Muscle of back (tissue), 11 donors: ENCODE data around the gene ITGA11. TPM values are rescaled to one million over a fixed set of nuclear protein-coding genes. Genes with fewer than 3 reads are reported as not detected.
A peak's percentile ranks its signal among the peaks of the same experiment; 100 is the strongest.

Experiments
- DNase-seq, 3 donors: peaks; one replicate each; pipeline versions ENCODE4 v3.0.0 to v3.0.0-alpha.2; 2013
- polyA plus RNA-seq, 10 donors: library from polyadenylated mRNA; unstranded; fragments of 120-200 nt; gene quantifications; one replicate each; pipeline ENCODE4 v1.2.1, GENCODE V29; 2013; ENCODE audit not compliant: insufficient read length in 10 of 10

The ITGA11 gene
- polyA plus RNA-seq, 10 donors = 2.2 to 10.9 (median 5.7) TPM

DNA sequence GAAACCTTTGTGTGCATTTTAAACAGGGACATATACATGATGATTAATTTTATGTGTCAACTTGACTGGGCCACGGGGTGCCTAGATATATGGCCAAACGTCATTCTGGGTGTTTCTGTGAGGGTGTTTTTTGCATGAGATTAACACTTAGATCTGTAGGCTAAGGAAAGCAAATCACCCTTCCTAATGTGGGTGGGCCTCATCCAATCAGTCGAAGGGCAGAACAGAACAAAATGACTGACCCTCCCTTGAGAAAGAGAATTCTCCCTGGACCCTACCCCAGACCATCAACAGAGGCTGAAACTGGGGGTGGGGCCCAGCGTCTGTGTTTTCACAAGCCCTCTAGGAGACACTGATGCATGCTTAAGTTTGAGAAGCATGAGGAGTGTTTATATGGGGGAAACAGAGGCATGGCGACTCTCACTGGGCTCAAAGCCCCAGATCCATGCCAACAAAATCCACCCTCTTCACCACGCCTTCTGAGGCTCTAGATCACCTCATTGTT, 56.2 kb downstream of the ITGA11 start:
- DNase-seq = no peak

GRCh38 chr15:68375191-68375631, 56.8 kb downstream of the ITGA11 start:
- no peak for DNase-seq

- DNase-seq = no peak
These were observed 57.7 kb downstream of the ITGA11 start for GRCh38 chr15:68374168-68374745.

- DNase-seq = no peak
These were observed 58.9 kb downstream of the ITGA11 start for GRCh38 chr15:68373028-68373427.

DNA sequence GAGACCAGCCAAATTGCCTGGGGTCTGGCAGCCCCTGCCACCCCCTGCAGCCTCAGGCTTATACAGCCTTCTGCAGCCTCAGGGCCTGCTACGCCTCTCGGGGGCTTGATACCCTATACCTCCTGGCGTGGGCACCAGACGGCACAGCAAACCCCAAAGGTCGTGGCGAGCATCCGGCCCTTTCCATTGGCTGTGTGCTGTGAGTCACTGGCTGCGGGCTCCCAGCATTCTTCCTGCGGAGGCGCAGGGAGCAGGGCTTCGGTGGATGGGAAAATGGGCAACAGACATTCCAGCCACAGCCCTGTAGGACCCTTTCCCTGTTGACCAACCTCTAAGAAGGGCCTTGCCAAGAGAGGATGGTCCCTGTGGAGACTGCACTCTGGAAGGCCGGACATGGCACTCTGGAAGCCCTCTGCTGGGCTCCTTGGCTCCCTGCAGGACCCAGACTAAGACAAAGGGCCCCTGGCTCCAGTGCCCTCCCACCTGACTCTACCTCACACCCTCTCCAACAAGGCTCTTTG, 59.6 kb downstream of the ITGA11 start:
- DNase-seq = no peak

GRCh38 chr15:68371851-68372250, 60.1 kb downstream of the ITGA11 start:
- DNase-seq = no peak

- no peak for DNase-seq
These were observed 60.8 kb downstream of the ITGA11 start for GRCh38 chr15:68371160-68371559.

- DNase-seq = no peak
These were observed 61.2 kb downstream of the ITGA11 start for GRCh38 chr15:68370768-68371151.

- DNase-seq = no peak
These were observed 61.8 kb downstream of the ITGA11 start for GRCh38 chr15:68369931-68370767.

- no peak for DNase-seq
These were observed 63.1 kb downstream of the ITGA11 start for GRCh38 chr15:68368731-68369435.

- DNase-seq = no peak
These were observed 64.0 kb downstream of the ITGA11 start for GRCh38 chr15:68367992-68368391.

- no peak for DNase-seq
These were observed 64.7 kb downstream of the ITGA11 start for GRCh38 chr15:68367226-68367625.

GRCh38 chr15:68366314-68366713, 65.6 kb downstream of the ITGA11 start:
- DNase-seq = no peak

GRCh38 chr15:68365770-68366169, 66.2 kb downstream of the ITGA11 start:
- DNase-seq = no peak

DNA sequence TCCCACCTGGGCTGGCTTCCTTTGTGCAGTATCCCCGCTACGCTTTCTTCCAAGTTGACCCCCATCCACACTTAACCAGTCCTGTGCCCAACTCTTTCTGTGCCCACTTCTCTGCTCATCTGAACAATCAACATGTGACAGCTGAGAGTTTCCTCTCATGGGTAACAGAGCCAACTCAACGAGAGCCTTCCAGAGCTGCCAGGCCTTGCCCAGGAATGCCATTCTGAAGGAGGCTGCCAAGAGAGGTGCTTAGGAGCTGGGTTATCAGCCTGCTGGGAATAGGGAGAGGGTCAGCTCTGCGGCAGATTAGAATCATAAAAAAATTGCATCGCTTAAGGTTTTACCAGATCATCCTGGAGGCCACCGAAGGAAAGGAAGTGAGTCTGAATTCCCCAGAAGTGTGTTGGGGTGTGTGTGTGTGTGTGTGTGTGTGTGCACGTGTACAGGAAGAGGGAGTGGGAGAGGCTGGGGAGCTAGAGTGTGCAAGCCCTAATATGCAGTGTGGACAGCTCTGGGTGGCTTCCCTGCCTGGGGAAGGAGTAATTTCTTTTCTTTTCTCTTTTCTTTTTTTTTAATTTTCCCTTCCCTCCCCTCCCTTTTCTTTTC, 66.7 kb downstream of the ITGA11 start:
- peak in 1 of 3 donors; percentile 46 for DNase-seq

DNA sequence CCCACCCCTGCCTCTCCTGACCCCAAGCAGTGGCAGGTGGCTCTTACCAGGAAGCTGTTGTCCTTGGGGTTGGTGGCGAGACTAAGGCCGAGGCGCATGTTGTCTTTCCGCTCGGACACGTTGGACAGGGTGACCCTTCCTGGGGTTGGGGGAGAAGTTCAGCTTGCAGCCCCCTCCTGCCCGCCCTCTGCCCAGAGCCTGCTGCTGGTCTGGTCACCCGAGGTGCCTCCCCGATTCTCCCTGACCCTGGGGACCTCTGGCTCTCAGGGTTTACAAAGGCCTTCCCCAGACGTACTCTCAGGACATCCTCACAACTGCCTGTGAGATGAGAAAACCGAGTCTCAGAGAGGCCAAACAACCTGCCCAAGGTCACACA, 67.3 kb downstream of the ITGA11 start:
- DNase-seq = no peak

DNA sequence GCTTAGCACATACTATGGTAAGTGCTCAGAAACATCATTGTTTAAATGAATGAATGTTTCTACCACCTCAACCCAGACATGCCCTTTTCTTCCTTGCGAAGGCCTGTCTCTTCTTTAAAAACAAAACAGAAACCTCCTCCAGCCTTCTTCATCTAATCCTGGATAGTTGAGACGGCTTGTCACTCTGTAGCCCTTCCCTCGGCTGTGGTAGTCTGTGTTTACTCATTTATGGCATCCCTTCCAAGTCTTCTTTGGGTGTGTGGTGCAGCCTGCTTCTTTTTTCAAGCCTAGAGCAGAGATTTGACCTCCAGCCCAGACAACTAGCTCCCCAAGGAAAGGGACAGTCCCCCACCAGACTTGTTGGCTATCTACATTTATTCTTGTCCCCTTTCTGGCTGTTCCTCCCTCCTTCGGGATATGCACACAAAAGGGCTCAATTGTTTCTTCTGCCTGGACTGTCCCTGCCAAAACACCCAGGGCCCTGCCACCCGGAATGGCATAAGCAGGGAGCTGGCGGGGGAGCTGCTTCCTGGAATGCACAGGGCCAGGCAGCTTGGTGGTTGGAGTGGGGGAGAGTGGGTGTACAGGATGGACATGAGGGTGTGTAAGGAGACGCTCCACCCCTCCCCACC, 67.8 kb downstream of the ITGA11 start:
- DNase-seq = no peak

DNA sequence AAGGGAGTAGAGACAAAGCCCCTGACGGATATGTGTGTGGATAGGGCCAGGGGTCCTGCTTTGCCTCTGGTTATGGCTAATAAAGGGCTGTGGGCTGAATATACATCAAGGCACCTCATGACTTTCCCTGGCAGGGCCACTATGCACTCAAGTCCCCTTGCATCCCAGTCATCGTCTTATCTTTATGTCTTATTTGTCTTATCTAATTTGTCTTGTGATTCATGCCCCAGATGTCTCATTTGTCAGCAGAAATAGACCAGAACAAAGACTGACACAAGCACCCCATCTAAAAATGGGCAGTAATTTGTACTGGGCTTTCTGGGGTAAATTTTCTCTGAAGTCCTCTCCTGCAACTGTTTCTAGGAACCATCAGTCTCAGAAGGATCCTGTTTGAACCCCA, 68.6 kb downstream of the ITGA11 start:
- no peak for DNase-seq

DNA sequence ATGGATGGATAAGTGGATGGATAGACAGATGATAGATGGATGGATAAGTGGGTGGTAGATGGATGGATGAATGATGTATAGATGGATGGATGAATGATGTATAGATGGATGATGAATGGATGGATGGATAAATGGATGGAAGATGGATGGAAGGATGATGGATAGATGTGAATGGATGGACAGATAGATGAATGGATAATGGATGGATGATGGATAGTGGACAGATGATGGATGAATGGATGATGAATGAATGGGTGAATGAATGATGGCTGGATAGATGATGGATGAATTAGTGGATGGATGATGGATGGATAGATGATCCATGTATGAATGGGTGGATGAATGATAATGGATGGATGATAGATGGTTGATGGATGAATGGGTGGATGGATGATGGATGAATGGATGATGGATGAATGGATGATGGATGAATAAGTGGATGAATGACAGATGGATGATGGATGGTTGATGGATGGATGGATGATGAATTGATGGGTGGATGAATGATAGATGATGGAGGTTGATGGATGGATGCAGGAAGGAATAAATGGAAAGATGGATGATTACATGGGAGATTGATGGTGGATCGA, 69.3 kb downstream of the ITGA11 start:
- no peak for DNase-seq

DNA sequence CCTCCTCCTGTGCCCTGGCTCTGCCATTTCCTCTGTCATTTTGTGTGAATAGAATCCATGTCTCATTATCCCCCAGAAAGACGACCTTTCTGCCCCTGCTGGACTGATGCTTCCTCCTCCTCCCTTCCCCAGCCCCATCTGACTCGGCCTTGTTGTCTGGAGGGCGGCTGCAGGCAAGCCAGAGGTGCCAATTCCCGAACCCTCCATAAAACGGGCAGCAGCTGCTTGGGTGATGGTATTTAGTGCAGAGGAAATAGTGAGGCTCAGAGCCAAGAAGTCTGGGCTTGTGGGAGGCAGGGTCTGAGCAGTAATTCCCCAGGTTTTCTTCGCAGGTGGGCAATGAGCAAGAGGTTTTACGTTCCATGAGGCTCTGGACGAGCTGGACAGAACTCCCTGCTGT, 71.2 kb downstream of the ITGA11 start:
- no peak for DNase-seq

DNA sequence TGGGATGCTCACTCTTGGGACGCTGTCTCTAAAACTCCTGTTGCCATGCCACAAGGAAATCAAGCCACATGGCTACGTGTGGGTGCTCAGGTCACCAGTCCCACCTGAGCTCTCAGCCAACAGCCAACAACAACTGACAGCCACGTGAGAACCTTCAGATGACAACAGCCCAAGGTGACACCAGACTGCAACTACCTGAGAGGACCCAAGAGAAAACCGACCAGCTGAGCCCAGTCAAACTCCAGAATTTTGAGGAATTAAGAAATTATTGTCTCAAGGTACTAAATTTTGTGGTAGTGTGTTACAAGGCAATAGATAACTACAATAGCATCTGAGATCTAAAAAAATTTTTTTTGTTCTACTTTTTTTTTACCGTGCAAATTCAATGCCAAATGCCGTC, 75.2 kb downstream of the ITGA11 start:
- no peak for DNase-seq
